Trophoblast cell (in vitro differentiated cells and primary cell): ENCODE measurements around the gene TWIST2.

Source experiments
- DNase-seq, 2 donors: peaks; one replicate each; pipeline ENCODE4 v3.0.0-alpha.2; 2016
- H2AFZ ChIP-seq: 2 replicates; pipeline ENCODE4 v1.6.1; 2013; ENCODE audit warnings: low read length, moderate library complexity, mild to moderate bottlenecking; ENCODE audit not compliant: insufficient read depth, poor library complexity
- H2AK5ac ChIP-seq: 2 replicates; pipeline ENCODE4 v1.6.1; 2013; ENCODE audit warnings: mild to moderate bottlenecking, low read length
- H2BK120ac ChIP-seq: 2 replicates; pipeline ENCODE4 v1.6.1; 2013; ENCODE audit warnings: low read length, mild to moderate bottlenecking, moderate library complexity; ENCODE audit not compliant: insufficient read depth, poor library complexity
- H2BK12ac ChIP-seq: 2 replicates; pipeline ENCODE4 v1.6.1; 2013; ENCODE audit warnings: mild to moderate bottlenecking, low read length, moderate library complexity
- H2BK5ac ChIP-seq: 2 replicates; pipeline ENCODE4 v1.6.1; 2013; ENCODE audit warnings: low read length, low read depth, moderate library complexity, mild to moderate bottlenecking; ENCODE audit not compliant: poor library complexity
- H3K14ac ChIP-seq: 2 replicates; pipeline ENCODE4 v1.6.1; 2013; ENCODE audit warnings: mild to moderate bottlenecking, low read length
- H3K18ac ChIP-seq: 2 replicates; pipeline ENCODE4 v1.6.1; 2013; ENCODE audit warnings: mild to moderate bottlenecking, low read length
- H3K23ac ChIP-seq: 2 replicates; pipeline ENCODE4 v1.6.1; 2013; ENCODE audit warnings: low read length
- H3K27ac ChIP-seq: 2 replicates; pipeline ENCODE4 v1.5.1; 2013; ENCODE audit warnings: low read depth, mild to moderate bottlenecking, inconsistent platforms, low read length, moderate library complexity
- H3K27me3 ChIP-seq: 2 replicates; pipeline ENCODE4 v1.6.1; 2013; ENCODE audit warnings: inconsistent platforms, mild to moderate bottlenecking, low read length, moderate library complexity; ENCODE audit not compliant: insufficient read depth
- H3K36me3 ChIP-seq, 2 experiments: 1 replicate in 1 of 2; 2 replicates in 1 of 2; pipeline ENCODE4 v1.6.1; 2013; ENCODE audit warnings: low read length in 2 of 2, mild to moderate bottlenecking in 2 of 2, moderate library complexity in 1 of 2; ENCODE audit not compliant: insufficient read depth in 2 of 2, control insufficient read depth in 1 of 2
- H3K4ac ChIP-seq: 2 replicates; pipeline ENCODE4 v1.6.1; 2013; ENCODE audit warnings: low read depth, mild to moderate bottlenecking, low read length, moderate library complexity
- H3K4me1 ChIP-seq, 2 experiments: 1 replicate in 1 of 2; 2 replicates in 1 of 2; pipeline ENCODE4 v1.6.1; 2013; ENCODE audit warnings: low read length in 2 of 2, mild to moderate bottlenecking in 2 of 2, moderate library complexity in 1 of 2; ENCODE audit not compliant: insufficient read depth in 2 of 2, control insufficient read depth in 1 of 2
- H3K4me2 ChIP-seq: 2 replicates; pipeline ENCODE4 v1.6.1; 2013; ENCODE audit warnings: inconsistent platforms, mild to moderate bottlenecking, low read length, moderate library complexity
- H3K4me3 ChIP-seq: 2 replicates; pipeline ENCODE4 v1.5.1; 2013; ENCODE audit warnings: mild to moderate bottlenecking, low read depth, low read length, inconsistent platforms
- H3K79me1 ChIP-seq: one replicate; pipeline ENCODE4 v1.6.1; 2013; ENCODE audit warnings: low read length
- H3K79me2 ChIP-seq: 2 replicates; pipeline ENCODE4 v1.6.1; 2013; ENCODE audit warnings: low read length, mild to moderate bottlenecking; ENCODE audit not compliant: control insufficient read depth, insufficient read depth, poor library complexity
- H3K9ac ChIP-seq: 2 replicates; pipeline ENCODE4 v1.6.1; 2013; ENCODE audit warnings: mild to moderate bottlenecking, low read length
- H3K9me3 ChIP-seq: 2 replicates; pipeline ENCODE4 v1.6.1; 2013; ENCODE audit warnings: low read depth, mild to moderate bottlenecking, control low read depth, inconsistent platforms, low read length; ENCODE audit not compliant: insufficient read depth
- H4K12ac ChIP-seq: 2 replicates; pipeline ENCODE4 v1.6.1; 2013; ENCODE audit warnings: low read depth, mild to moderate bottlenecking, low read length, moderate library complexity
- H4K8ac ChIP-seq: 2 replicates; pipeline ENCODE4 v1.6.1; 2013; ENCODE audit warnings: low read depth, mild to moderate bottlenecking, low read length, moderate library complexity
- H4K91ac ChIP-seq: one replicate; pipeline ENCODE4 v1.6.1; 2013; ENCODE audit warnings: low read depth, mild to moderate bottlenecking, low read length, moderate library complexity
- WGBS: extraction: QIAGEN DNeasy Blood & Tissue Kit; methylation state at CpG from one replicate; pipeline ENCODE4 v1.1.7; 2013; ENCODE audit warnings: missing lambda C conversion rate; ENCODE audit not compliant: insufficient read length, insufficient coverage; ENCODE audit errors: extremely low coverage; 5-methylcytosine and 5-hydroxymethylcytosine counted together

TWIST2 gene

DNA sequence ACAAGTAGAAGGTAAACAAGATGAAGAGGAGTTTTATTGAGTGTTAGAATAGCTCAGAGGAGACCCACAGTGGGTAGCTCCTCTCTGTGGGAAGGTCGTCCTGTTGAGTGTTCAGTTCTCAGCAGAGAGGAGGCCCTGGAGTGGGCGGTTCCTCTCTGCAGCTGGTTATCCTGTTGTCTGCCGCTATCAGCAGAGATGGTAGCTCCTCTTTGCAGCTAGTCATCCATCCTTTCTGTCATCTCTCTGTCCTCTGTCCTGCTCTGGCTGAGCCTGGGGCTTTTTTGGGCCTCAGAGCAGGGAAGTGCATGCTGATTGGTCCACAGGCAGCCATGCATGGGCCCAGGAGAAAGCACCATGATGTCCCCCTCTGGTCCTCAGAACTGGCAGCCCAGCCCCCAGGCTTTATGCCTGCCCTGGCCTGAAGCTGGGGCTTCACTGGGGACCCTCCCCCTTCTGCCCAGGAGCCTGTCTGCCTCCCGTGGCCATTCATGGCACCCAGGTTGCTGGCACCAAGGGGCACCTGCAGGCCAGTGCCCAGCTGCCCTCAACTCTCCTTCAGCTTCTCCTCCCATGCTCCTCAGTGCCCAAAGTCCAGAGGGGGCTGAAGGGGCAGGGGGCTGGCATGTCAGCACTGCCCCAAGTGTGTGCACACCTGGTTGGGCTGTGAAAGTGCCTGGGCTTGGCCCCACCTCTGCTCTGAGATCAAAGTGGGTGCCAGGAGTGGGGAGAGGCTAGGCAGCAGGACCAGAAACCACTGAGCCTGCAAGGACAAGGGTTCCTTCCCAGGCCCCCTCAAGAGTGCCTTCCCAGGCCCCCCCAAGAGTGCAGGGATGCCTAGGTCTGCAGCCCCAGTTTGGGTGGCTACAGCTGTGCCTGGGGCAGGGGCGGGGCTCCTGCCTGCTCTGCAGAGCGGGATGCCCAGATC lies 98.7 kb downstream of the TWIST2 start:
- Histone ChIP-seq H2AK5ac (no peak overlapping the region), H3K79me1 (no peaks in the 10 kb centered on the region), H4K8ac (no peak overlapping the region), H2BK5ac (no peak overlapping the region), H3K14ac (no peak overlapping the region), H2BK120ac (no peak overlapping the region), H3K4me1 (no peaks in the 10 kb centered on the region), H3K27ac (no peak overlapping the region), H3K18ac (no peak overlapping the region), H3K4me3 (no peak overlapping the region), H3K36me3 (no peaks in the 10 kb centered on the region), H4K12ac (no peak overlapping the region), H2BK12ac (no peak overlapping the region), H3K27me3 (no peaks in the 10 kb centered on the region), H3K23ac (no peak overlapping the region), H3K9ac (no peak overlapping the region), H4K91ac (no peak overlapping the region), H3K4ac (no peak overlapping the region), H3K79me2 (no peaks in the 10 kb centered on the region), H2AFZ (no peak overlapping the region), H3K4me2 (no peak overlapping the region), H3K9me3 (peaks cover 2% of the 10 kb centered on the region)
- WGBS: no CpG with 5 or more reads among the region's 6 CpGs
- no peak for DNase-seq

DNA sequence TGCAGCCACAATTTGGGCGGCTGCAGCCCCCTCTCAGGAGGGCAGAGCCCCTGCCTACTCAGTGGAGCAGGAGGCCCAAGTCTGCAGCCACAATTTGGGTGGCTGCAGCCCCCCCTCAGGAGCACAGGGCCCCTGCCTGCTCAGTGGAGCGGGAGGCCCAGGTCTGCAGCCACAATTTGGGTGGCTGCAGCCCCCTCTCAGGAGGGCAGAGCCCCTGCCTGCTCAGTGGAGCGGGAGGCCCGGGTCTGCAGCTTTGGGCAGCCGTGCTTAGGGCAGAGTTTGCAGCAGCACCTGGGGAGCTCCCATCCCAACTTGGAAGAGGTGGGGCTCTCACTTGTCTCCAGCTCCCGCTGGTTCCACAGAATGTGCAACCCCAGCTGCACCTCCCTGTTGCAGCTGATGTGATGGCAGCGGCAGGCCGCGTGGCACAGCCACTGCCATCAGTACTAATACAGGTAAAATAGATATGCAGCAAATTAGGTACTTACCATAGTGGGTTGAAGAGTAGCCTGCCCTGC lies 99.4 kb downstream of the TWIST2 start:
- Histone ChIP-seq H3K23ac (no peak overlapping the region), H2AFZ (no peak overlapping the region), H4K91ac (no peak overlapping the region), H3K14ac (no peak overlapping the region), H3K36me3 (no peaks in the 10 kb centered on the region), H4K12ac (no peak overlapping the region), H3K4me2 (no peak overlapping the region), H3K4ac (no peak overlapping the region), H4K8ac (no peak overlapping the region), H3K27ac (no peak overlapping the region), H3K27me3 (no peaks in the 10 kb centered on the region), H3K79me1 (no peaks in the 10 kb centered on the region), H3K18ac (no peak overlapping the region), H2BK5ac (no peak overlapping the region), H3K4me1 (no peaks in the 10 kb centered on the region), H3K9ac (no peak overlapping the region), H2BK12ac (no peak overlapping the region), H3K79me2 (no peaks in the 10 kb centered on the region), H3K9me3 (peaks cover 2% of the 10 kb centered on the region), H2AK5ac (no peak overlapping the region), H2BK120ac (no peak overlapping the region), H3K4me3 (no peak overlapping the region)
- no peak for DNase-seq
- no CpG with 5 or more reads among the region's 9 CpGs for WGBS

DNA sequence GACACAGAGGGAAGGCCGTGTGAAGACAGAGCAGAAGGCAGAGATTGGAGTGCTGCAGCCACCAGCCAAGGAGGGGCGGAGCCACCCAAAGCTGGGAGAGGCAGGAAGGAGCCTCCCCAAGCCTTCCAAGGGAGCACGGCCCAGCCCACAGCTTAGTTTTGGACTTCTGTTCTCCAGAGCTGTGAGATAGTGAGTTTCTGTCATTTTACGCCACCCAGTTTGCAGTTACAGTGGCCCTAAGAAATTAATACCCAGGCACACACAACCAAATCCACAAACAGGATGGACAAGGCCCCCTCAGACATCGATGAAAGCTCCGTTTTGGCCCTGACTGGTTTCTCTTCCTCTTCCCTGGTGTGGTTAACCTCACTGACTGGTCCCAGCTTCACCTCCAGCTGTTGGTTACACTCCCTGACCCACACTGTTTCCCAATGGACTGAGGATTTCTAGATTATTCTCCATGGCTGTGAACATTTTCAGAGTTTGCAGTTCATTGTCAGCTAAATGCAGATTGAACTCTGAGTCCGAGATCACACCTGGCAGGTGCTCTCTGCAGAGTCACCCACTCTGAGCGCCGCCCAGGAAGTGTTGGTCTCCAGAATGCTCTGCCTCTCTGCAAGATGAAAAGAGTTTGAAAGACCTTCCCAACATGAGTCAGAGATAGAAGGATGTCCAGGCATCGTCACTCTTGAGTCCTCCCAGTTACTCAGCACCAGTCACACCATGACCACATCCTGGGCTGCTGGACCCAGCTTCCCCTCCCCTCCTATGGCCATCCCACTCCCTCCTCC lies 100.2 kb downstream of the TWIST2 start:
- Histone ChIP-seq H3K4me2 (no peak overlapping the region), H3K23ac (no peak overlapping the region), H3K27ac (no peak overlapping the region), H2BK120ac (no peak overlapping the region), H3K36me3 (no peaks in the 10 kb centered on the region), H3K4me3 (no peak overlapping the region), H2BK5ac (no peak overlapping the region), H3K79me1 (no peaks in the 10 kb centered on the region), H2AFZ (no peak overlapping the region), H3K4me1 (no peaks in the 10 kb centered on the region), H4K8ac (no peak overlapping the region), H3K18ac (no peak overlapping the region), H3K9ac (no peak overlapping the region), H4K12ac (no peak overlapping the region), H3K9me3 (peaks cover 2% of the 10 kb centered on the region), H3K14ac (no peak overlapping the region), H3K27me3 (no peaks in the 10 kb centered on the region), H2AK5ac (no peak overlapping the region), H3K79me2 (no peaks in the 10 kb centered on the region), H4K91ac (no peak overlapping the region), H2BK12ac (no peak overlapping the region), H3K4ac (no peak overlapping the region)
- no peak for DNase-seq
- no CpG with 5 or more reads among the region's 10 CpGs for WGBS

DNA sequence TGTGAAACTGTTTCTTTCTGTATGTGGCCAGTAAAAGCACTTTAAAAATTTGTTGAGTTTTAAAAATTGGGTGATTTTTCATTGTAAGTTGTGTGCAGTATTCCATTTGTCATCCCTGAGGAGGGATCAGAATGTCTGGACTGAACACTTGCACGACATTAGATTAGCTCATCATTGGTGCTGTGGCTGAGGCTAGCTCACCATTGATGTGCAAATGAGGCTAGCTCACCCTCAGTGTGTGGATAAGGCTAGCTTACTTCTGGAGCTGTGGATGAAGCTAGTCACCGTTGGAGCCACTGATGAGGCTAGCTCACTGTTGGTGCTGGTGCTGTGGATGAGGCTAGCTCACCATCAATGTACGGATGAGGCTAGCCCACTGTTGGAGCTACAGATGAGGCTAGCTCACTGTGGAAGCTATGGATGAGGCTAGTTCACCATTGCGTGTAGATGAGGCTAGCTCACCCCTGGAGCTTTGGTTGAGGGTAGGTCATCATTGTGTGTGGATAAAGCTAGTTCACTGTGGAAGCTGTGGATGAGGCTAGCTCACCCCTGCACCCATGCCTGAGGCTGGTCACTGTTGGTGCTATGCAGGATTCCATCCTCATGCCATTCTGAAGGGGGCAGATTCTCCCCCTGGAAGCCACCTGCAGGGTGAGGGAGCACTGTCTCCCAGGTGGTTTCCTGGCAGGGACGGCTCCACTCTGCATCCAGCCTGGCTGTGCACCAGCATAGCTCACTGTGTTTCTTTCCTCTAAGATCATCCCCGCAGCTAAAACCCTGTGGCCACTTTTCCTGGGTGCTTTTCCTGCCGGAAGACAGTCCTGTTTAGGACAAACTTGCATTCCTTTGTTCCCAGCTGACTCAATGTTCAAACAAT lies 101.1 kb downstream of the TWIST2 start:
- Histone ChIP-seq H4K91ac (no peak overlapping the region), H2AFZ (no peak overlapping the region), H3K4ac (no peak overlapping the region), H2AK5ac (no peak overlapping the region), H3K36me3 (no peaks in the 10 kb centered on the region), H3K18ac (no peak overlapping the region), H4K12ac (no peak overlapping the region), H3K4me3 (no peak overlapping the region), H3K14ac (no peak overlapping the region), H3K79me2 (no peaks in the 10 kb centered on the region), H3K79me1 (no peaks in the 10 kb centered on the region), H2BK5ac (no peak overlapping the region), H3K27ac (no peak overlapping the region), H2BK120ac (no peak overlapping the region), H3K27me3 (no peaks in the 10 kb centered on the region), H3K4me1 (no peaks in the 10 kb centered on the region), H2BK12ac (no peak overlapping the region), H3K23ac (no peak overlapping the region), H3K9me3 (peaks cover 2% of the 10 kb centered on the region), H3K4me2 (no peak overlapping the region), H3K9ac (no peak overlapping the region), H4K8ac (no peak overlapping the region)
- no CpG with 5 or more reads among the region's 7 CpGs for WGBS
- no peak for DNase-seq
